ENCODE results near the gene PCYOX1L. TPM values are rescaled to one million over a fixed set of nuclear protein-coding genes. Genes with fewer than 3 reads are reported as not detected.

PCYOX1L gene
- total and polyA plus RNA-seq, 2 experiments from 2014 or later = 6.7 to 14.7 TPM

- Mint-ChIP-seq H3K9me3 (no peaks in the 10 kb centered on the region; the same call in 2 of the 3 replicates), H3K27ac (no peak overlapping the region), H3K4me3 (no peak overlapping the region), H3K4me1 (peaks cover 41% of the 10 kb centered on the region), H3K27me3 (ENCODE audit: insufficient read depth, low read depth, poor library complexity) (peaks cover 10% of the 10 kb centered on the region), H3K36me3 (ENCODE audit: low read depth) (no peaks in the 10 kb centered on the region; the same call in 2 of the 3 replicates)
- ATAC-seq = no peak
- no peak overlapping the region for H3K27ac ChIP-seq (ENCODE audit: low read depth)
- TF ChIP-seq ZNF462 (CRISPR knock-in tag; IDR thresholded peaks at IDR 0.05) (no peak), CTCF (conservative IDR thresholded peaks at IDR 0.05; ENCODE audit: low read depth in 2 of 2) (no peak), ETS1 (IDR thresholded peaks at IDR 0.05) (no peak), CREB1 (CRISPR knock-in tag; IDR thresholded peaks at IDR 0.05; ENCODE audit: low read depth) (no peak), EZH2phosphoT487 (IDR thresholded peaks at IDR 0.05; ENCODE audit: unreplicated experiment) (no peak), ZNF114 (CRISPR knock-in tag; IDR thresholded peaks at IDR 0.05) (no peak), NANOG (IDR thresholded peaks at IDR 0.05; ENCODE audit: borderline replicate concordance) (no peak), POLR2AphosphoS5 (IDR thresholded peaks at IDR 0.05; ENCODE audit: low read depth) (no peak), REST (IDR thresholded peaks at IDR 0.05; ENCODE audit: unreplicated experiment) (no peak), JUNB (IDR thresholded peaks at IDR 0.05; ENCODE audit: unreplicated experiment) (no peak), EZH2 (IDR thresholded peaks at IDR 0.05; ENCODE audit: low read depth, unreplicated experiment) (no peak), ZNF331 (CRISPR knock-in tag; IDR thresholded peaks at IDR 0.05; ENCODE audit: low read depth) (no peak), STAT1 (IDR thresholded peaks at IDR 0.05; ENCODE audit: unreplicated experiment) (no peak)
- DNase-seq (ENCODE audit: low spot score) = no peak
- H3K9me2 ChIP-seq (ENCODE audit: insufficient read depth) = no peaks in the 10 kb centered on the region
- H3K4me1 ChIP-seq (ENCODE audit: insufficient read depth) = no peaks in the 10 kb centered on the region
- H3F3A ChIP-seq (replicated peaks; ENCODE audit: low read depth) = no peaks in the 10 kb centered on the region
- no peak overlapping the region for H3K4me2 ChIP-seq
- no peaks in the 10 kb centered on the region for H3K36me3 ChIP-seq (ENCODE audit: insufficient read depth)
- H3K27me3 ChIP-seq (ENCODE audit: insufficient read depth) = no peaks in the 10 kb centered on the region
- no peaks in the 10 kb centered on the region for H4K20me1 ChIP-seq (replicated peaks; ENCODE audit: insufficient read depth)
- H3K4me3 ChIP-seq = no peak overlapping the region
- peak overlapping the region; percentile 69 for H2AFZ ChIP-seq
- H3K79me2 ChIP-seq (replicated peaks; ENCODE audit: insufficient read depth) = no peaks in the 10 kb centered on the region
Measured at GRCh38 chr5:149403923-149404745, 46.3 kb downstream of the PCYOX1L start.

Data from GM23338 (cell line).